GM21825 (cell line): ENCODE results near the gene SDC1.

Experiments
- ATAC-seq: cut with Tn5 transposase; IDR thresholded peaks from one replicate; pipeline ENCODE4 v1.9.1; 2021; ENCODE audit warnings: mild to moderate bottlenecking, moderate library complexity; ENCODE audit not compliant: unreplicated experiment

SDC1 gene

GRCh38 chr2:20229322-20230113 lies 4.6 kb upstream of the SDC1 start:
- ATAC-seq, result no peak

- ATAC-seq, result no peak
Observed at GRCh38 chr2:20227894-20228505, 3.1 kb upstream of the SDC1 start.

- no peak for ATAC-seq
Observed at GRCh38 chr2:20226152-20226545, 1.2 kb upstream of the SDC1 start.

GRCh38 chr2:20225294-20226151 lies 593 bp upstream of the SDC1 start:
- ATAC-seq, result peak; percentile 50

- no peak for ATAC-seq
Observed at GRCh38 chr2:20224164-20224715, 690 bp downstream of the SDC1 start.

- no peak for ATAC-seq
Observed at GRCh38 chr2:20223407-20224163, 1.3 kb downstream of the SDC1 start.

- no peak for ATAC-seq
Observed at GRCh38 chr2:20222769-20223406, 2.0 kb downstream of the SDC1 start.

- ATAC-seq, result no peak
Observed at GRCh38 chr2:20222014-20222768, 2.7 kb downstream of the SDC1 start.

- no peak for ATAC-seq
Observed at GRCh38 chr2:20221555-20221973, 3.4 kb downstream of the SDC1 start.

GRCh38 chr2:20220806-20221554 lies 4.0 kb downstream of the SDC1 start:
- no peak for ATAC-seq

- no peak for ATAC-seq
Observed at GRCh38 chr2:20219763-20220380, 5.1 kb downstream of the SDC1 start.

GRCh38 chr2:20218331-20219320 lies 6.3 kb downstream of the SDC1 start:
- no peak for ATAC-seq

- ATAC-seq, result no peak
Observed at GRCh38 chr2:20217041-20217970, 7.6 kb downstream of the SDC1 start.

- ATAC-seq, result no peak
Observed at GRCh38 chr2:20216130-20217025, 8.6 kb downstream of the SDC1 start.
